Fibroblast of skin of right biceps (primary cell): ENCODE measurements around the gene HBA2.
"Not testable (repeated sequence)": the region's sequence is repeated elsewhere in the genome, so short reads cannot be mapped to it uniquely, and the experiment has no call there.

Experiments
- DNase-seq: peaks from one replicate; pipeline ENCODE4 v3.0.0-alpha.2; 2013

Gene HBA2

DNA sequence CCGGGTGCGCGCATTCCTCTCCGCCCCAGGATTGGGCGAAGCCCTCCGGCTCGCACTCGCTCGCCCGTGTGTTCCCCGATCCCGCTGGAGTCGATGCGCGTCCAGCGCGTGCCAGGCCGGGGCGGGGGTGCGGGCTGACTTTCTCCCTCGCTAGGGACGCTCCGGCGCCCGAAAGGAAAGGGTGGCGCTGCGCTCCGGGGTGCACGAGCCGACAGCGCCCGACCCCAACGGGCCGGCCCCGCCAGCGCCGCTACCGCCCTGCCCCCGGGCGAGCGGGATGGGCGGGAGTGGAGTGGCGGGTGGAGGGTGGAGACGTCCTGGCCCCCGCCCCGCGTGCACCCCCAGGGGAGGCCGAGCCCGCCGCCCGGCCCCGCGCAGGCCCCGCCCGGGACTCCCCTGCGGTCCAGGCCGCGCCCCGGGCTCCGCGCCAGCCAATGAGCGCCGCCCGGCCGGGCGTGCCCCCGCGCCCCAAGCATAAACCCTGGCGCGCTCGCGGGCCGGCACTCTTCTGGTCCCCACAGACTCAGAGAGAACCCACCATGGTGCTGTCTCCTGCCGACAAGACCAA, at the start of gene HBA2:
TSS of gene HBA2 (plus strand) at position 503 of the 568 bp plus-strand sequence. CDS start at position 540, 37 bp downstream.
- not testable (repeated sequence) for DNase-seq

DNA sequence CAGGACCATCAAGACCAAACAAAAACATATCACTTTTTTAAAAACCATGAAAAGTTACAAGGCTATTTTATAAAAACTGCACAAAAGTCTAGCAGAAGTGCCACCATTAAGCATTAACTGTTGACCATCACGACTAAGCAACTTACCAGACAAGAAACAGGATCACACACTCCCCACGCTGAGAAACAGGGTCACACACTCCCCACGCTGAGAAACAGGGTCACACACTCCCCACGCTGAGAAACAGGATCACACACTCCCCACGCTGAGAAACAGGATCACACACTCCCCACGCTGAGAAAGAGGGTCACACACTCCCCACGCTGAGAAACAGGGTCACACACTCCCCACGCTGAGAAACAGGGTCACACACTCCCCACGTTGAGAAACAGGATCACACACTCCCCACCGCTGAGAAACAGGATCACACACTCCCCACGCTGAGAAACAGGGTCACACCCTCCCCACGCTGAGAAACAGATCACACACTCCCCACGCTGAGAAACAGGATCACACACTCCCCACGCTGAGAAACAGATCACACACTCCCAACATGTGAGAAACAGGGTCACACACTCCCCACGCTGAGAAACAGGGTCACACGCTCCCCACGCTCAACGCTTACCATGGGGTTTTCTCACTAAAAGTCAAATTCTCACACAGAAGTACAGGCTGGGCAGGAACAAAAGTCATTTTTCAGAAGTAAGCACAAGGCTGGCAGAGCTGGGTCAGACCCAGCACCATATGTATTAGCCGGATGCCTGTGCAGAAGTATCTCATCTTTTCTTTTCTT, 48.9 kb upstream of the HBA2 start:
- DNase-seq, result not testable (repeated sequence)

DNA sequence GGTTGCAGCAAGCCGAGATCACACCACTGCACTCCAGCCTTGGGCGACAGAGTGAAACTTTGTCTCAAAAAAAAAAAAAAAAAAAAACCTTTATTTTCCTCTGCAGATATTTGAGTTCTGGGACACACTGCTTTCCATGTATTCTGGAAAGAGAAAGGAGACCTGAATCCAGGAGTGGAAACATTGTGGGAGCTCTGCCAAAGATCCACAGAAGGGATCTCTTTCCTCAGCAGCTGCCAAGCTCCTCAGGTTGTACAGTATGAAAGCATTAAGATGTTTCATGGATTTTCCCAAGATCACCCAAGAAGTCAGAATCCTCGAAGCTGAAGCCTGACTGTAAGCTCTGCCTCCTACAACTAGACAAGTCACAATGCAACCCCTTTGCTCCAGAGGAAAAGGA, 47.7 kb upstream of the HBA2 start:
- DNase-seq, result no peak

DNA sequence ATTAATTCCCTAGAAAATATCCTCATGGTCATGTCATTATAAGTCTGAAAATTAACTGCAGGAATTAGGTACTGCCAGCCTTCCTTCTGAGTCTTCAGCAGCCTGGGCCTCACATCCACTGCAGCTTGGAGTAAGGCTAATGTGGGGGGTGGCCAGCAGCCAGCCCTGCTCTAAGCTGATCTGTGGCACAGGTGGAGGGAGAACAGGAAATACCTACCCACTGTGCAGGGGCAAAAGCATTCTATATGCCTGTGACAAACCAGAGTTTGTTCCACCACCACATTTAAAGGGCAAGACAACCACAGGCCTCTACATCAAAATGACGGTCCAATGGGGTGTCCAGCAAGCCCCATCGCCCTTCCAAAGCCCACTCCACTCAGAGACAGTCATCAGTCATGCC, 43.6 kb upstream of the HBA2 start:
- DNase-seq, result no peak

DNA sequence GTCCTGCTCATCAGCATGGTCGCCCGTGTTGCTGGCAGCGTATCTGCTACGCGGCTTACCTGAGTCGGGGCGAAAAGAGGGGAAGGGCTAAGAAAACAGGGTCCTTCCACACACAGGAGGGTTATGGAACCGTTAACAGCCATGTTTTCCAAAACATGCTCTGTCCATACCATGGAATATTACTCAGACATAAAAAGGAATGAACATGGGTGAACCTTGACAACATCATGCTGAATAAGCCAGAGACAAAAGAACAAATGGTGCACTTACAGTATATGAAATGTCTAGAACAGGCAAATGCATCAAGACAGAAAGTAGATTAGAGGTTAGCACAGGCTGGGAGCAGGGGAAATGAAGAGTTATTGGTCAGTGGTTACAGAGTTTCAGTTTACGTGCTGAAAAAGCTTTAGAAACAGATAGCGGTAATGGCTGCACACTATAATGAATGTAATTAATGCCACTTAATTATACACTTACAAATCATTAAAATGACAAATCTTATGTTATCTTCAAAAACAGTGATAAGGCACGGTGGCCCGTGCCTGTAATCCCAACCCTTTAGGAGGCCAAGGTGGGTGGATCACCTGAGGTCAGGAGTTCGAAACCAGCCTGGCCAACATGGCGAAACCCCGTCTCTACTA, 42.0 kb upstream of the HBA2 start:
- DNase-seq, result no peak

DNA sequence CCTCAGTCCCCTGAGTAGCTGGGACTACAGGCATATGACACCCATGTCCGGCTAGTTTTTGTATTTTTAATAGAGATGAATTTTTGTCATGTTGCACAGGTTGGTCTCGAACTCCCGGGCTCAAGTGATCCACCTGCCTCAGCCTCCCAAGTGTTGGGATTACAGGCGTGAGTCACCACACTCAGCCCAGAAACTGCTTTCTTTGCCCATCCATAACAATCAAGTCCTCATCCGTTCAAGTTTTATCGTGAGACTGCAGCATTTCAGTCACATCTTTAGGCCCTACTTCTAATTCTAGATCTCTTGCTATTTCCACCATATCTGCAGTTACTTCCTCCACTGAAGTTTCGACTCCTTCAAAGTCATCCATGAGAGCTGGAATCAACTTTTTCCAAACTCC, 40.6 kb upstream of the HBA2 start:
- DNase-seq, result no peak

DNA sequence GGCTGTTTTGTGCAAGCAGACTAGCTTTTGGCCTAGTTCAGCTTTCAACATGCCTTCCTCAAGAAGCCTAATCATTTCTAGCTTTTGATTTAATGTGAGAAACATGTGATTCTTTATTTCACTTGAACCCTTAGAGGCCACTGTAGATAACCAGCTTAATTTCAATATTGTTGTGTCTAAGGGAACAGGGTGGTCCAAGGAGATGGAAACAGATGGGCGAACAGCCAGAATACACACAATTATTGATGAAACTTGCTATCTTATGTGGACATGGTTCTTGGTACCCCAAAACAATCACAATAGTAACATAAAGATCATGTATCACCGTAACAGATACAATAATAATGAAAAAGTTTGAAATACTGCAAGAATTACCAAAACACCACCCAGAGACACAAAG, 39.0 kb upstream of the HBA2 start:
- DNase-seq, result no peak

DNA sequence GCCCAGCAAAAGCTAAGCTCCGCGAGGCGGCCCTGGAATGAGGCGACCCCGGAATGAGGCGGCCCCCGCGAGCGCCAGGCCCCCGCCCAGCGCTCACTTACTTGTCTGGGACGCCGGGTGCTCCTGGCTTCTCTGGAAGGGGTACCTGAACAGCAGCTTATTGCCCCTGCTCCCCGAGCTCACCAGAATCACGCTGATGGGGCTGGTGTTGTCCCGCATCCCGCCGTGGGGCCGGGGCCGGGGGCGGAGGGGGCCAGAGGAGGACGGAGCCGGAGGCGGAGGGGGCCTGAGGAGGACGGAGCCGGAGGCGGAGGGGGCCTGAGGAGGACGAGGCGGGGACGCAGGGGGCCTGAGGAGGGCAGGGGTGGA, 34.6 kb upstream of the HBA2 start:
- peak; percentile 15 for DNase-seq

DNA sequence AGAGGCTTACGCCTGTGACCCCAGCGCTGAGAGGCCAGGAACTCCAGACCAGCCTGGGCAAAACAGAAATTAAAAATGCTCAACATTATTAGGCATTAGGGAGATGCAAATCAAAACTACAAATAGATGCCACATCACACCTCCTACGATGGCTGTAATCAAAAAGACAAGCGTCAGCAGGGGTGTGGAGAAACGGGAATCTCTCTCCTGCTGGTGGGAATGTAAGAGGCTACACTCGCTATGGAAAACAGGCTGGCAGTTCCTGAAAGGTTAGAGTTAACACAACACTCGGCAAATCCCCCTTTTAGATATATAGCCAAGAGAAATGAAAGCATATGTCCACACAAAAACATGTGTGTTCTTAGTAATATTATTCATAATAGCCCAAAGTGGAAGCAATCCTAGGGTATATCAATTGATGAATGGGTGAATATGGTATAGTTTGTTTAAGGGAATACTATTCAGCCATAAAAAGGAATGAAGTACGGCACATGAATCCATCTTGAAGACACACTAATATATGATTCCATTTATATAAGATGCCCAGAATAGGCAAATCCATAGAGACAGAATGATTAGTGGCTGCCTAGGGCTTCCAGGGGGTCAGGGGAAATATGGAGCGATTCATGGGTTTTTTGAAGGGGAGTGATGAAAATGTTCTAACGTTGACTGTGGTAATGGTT, 32.4 kb upstream of the HBA2 start:
- DNase-seq, result no peak

DNA sequence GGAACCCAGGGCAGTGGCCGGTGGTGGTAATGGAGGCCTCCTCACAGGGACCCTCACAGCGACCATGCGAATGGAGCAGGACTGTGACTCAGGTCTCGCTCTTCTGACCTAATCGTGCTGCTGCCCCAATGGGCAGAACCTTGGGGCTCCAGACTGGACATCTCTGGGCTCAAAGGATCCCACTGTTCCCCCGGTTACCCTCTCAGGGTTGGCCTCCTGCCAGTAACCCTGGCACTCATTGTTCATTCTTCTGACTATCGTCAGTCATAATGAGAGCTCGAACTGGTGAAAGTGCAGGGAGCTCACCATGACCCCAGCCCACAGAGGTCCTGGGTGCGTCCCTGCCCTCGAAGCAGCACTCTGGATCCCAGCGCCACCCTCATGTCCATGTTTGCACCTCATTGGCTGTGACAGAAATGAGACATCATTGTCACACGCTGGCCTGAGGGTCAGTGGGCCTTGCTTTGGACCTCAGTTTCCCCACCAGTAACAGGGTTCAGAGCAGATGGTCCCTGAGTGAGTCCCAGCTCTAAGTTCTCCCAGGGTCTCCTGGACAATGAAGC, 30.2 kb upstream of the HBA2 start:
- no peak for DNase-seq

DNA sequence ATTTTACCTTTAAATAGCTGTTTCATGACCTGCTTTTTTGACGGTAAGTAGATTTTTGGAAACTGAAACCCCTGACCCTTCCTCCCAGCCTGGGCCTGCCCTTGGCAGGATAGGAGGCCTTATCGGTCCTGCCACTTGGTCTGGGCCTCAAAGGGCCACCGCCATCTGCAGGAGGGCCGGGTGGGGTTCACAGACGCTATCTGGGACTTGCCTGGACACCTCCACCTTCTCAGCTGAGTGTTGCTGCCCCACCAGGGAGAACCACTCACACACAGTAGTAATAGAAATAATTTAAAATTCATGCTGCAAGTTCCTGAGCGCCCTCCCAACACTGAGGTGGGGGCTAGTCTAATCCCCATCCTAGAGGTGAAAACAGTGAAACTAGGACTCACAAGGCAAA, 29.6 kb upstream of the HBA2 start:
- DNase-seq, result no peak

DNA sequence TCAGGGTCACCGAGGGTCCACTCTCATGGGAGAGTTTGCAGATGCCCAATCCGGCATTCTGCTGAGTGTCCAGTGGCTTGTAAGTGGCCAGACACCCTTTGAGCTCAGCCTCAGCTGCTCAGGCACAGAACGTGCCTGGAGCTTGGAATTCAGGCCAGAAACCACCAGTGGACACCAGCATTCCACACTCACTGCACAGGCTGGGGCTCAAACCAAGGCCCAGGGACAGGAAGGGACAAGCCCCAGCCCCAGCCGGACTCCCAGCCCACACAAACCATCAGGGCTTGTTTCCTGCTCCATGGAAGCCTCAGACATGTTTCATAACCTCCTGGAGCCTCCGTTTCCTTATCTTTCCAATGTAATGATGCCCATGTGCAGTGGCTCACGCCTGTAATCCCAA, 29.2 kb upstream of the HBA2 start:
- no peak for DNase-seq

DNA sequence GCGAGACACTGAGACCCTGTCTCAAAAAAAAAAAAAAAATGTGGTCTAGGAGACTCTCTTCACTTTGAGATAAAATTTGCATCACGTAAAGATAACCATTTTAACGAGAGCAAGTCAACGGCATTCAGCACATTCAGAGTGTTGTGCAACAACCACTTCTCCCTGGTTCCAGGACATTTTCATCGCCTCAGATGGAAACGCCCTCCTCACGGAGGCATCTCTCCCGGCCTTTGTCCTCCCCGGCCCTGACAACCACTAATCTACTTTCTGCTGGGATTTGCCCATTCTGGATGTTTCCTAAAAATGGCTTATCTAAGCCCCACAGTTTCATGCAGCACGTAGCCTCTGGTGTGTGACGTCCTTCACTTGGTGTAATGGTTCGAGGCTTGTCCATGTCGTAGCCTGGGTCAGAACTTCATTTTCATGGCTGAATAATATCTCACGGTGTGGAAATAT, 27.9 kb upstream of the HBA2 start:
- no peak for DNase-seq

DNA sequence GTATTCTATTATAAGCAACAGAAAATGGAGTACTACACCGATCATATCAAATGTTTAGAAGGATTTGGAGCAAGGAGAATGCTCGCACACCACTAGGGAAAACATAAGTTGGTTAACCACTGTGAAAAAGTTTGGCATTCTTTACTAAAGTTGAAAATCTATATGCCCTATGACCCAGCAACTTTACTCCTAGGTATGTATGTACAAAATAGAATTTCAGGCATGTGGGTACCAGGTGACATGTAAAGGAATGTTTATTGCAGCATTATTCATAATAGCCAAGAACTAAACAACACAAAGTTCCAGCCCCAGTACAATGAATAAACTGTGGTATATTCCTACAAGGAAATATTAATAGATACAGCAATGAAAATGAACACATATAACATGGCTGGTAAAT, 26.0 kb upstream of the HBA2 start:
- DNase-seq, result no peak

DNA sequence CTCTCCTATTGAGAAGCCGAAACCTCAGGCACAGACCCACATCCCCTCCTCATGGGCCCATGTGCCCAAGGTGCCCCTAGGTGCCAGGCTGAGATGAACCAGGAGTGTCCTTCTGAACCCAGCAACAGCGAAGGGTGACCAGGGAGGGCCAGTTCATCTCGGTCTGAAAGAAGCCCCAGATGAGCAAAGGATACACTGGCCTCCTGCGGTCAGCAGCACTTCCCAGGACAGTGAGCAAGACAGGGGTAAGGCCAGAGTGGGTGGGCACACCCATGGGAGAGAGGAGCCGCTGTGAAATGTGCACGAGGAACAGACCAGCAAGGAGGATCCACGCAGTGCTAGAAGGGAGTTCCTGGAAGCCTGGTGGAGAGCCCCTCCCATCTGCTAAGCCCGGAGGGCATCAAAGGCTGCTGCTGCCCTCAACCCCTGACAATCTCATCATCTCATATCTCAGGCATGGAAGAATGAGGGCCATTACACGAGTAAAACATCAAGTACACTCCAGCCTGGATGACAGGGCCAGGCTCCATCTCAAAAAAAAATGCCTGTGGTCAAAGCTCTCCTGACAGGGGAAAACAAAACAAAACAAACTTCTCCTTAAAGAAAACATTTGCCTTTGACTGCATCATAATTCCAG, 23.5 kb upstream of the HBA2 start:
- DNase-seq, result peak; percentile 17

DNA sequence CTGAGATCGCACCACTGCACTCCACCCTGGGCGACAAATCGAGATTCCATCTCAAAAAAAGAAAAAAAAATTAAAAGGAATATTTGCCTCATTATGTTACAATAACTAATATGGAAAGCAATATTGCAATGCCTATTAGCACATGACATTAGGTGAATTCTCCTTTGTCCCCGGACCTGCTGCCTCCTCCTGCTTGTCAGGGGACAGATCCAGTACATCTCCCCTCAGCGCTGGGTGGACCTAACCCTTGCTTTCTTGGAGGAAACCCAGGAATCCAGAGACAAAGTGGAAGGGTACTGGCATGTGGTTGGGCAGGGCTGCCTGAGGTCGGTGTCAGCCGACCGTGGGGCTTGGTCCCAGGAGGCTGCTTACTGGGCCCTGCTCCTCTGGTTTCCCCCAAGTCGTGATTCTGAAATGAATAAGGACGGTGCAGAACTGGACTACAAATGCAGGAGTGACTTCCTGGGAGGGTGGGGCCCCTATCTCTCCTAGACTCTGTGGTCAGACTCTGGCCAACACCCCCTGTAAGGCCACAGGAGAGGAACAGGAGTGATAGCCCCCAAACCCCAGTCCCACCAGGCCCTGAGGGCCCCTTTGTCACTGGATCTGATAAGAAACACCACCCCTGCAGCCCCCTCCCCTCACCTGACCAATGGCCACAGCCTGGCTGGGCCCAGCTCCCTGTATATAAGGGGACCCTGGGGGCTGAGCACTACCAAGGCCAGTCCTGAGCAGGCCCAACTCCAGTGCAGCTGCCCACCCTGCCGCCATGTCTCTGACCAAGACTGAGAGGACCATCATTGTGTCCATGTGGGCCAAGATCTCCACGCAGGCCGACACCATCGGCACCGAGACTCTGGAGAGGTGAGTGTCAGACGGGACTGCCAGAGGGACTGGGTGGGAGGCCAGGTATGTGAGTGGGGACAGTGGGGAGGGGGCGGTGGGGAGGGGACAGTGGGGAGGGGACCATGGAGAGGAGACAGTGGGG, 20.2 kb upstream of the HBA2 start, which contains the start of gene HBZ:
TSS of gene HBZ (plus strand) at position 504 of the 988 bp plus-strand sequence. CDS start at position 770, 266 bp downstream.
- DNase-seq, result no peak

DNA sequence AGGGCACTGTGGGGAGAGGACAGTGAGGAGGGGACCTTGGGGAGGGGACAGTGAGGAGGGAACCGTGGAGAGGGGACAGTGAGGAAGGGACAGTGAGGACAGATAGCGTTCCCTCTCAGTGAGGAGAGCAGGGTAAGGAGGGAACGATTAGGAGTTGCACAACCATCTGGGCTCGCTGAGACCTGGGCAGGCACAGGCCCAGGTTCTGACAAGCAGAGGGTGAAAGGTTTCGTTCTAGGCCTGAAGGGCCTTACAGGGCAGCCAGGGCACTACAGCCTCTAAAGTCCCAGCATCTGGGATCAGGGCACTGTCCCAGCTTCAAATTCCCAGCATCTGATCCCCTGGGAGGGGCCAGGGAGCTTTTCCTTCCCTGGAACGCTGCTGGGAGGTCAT, 19.6 kb upstream of the HBA2 start:
- not testable (repeated sequence) for DNase-seq

DNA sequence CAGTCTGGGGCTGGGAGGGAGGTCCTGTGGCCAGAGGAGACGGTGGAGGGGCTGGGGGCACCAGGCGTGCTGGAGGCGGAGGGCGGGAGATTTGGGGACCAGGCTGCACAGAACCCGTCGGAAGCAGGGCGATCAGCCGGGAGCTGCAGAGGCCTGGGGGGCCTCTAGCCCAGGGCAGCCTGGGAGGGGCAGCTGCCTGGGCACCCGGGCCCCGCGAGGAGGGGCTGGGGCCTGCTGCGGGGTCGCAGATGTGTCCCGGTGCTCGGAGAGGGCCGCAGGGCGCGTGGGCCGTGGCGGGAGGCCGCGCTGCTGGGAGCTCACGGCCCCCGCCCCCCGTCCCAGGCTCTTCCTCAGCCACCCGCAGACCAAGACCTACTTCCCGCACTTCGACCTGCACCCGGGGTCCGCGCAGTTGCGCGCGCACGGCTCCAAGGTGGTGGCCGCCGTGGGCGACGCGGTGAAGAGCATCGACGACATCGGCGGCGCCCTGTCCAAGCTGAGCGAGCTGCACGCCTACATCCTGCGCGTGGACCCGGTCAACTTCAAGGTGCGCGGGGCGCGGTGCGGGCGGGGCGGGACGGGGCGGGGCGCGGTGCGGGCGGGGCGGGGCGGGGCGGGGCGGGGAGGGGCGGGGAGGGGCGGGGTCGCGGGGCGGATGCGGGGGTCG, 19.0 kb upstream of the HBA2 start:
- DNase-seq, result not testable (repeated sequence)

DNA sequence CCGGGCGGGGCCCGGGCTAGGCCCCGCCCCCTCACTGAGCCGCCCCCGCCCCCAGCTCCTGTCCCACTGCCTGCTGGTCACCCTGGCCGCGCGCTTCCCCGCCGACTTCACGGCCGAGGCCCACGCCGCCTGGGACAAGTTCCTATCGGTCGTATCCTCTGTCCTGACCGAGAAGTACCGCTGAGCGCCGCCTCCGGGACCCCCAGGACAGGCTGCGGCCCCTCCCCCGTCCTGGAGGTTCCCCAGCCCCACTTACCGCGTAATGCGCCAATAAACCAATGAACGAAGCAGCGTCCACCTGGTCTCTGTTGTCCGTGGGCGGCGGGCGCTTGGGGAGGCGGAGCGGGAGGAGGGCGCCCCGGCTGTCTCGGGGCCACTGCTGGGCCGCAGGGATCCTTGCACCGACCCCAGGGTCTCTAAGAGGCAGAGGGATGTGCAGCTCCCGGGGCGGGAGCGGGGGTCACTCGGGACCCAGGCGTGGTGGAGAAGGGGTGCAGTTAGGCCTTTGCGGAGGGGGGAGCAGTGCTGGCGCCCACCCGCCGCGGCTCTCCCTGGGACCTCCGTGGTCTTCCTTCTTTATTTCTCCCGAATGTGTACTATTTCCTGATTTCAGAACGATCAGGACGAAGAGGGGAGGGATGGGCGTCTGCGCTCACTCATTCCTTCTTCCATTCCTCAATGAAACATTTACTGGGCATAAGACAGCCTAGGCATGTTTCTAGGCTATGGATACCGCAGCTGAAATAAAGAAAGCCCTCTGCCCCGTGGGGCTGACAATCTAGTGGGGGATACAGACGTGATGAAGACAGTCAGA, 18.3 kb upstream of the HBA2 start:
- DNase-seq, result no peak

DNA sequence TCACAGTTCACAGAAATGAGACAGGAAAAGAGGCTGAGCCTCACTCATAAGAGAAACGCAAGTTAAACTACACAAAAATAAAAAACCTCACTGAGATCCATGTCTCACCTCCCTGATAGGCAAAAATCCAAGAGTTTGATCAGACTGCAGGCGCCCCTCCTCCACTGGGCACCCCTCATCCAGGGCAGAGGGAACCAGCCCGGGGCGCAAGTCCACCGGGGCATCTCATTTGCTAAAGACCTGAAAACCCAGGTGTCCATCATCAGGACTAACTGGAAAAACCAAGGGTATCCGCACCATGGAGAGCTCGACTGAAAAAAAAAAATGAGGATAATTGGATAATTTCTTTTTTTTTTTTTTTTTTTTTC, 17.7 kb upstream of the HBA2 start:
- DNase-seq, result no peak
